GM19043 (cell line): ENCODE results near the gene ID1.
"Not testable (repeated sequence)": the region's sequence is repeated elsewhere in the genome, so short reads cannot be mapped to it uniquely, and the experiment has no call there.

Experiments
- ATAC-seq: cut with Tn5 transposase; IDR thresholded peaks from one replicate; pipeline ENCODE4 v1.9.1; 2021; ENCODE audit warnings: low read depth; ENCODE audit not compliant: unreplicated experiment

ID1 gene

GRCh38 chr20:31596412-31596715 is 8.7 kb upstream of the ID1 start:
- ATAC-seq: not testable (repeated sequence)

- no peak for ATAC-seq
These were observed 8.1 kb upstream of the ID1 start for GRCh38 chr20:31596831-31597480.

- no peak for ATAC-seq
These were observed 7.6 kb upstream of the ID1 start for GRCh38 chr20:31597481-31597855.

GRCh38 chr20:31602431-31602778 is 2.7 kb upstream of the ID1 start:
- no peak for ATAC-seq

- no peak for ATAC-seq
These were observed 2.2 kb upstream of the ID1 start for GRCh38 chr20:31602779-31603441.

GRCh38 chr20:31603822-31604566 is 1.1 kb upstream of the ID1 start:
- peak; percentile 37 for ATAC-seq

- no peak for ATAC-seq
These were observed 490 bp upstream of the ID1 start for GRCh38 chr20:31604567-31605030.

- ATAC-seq: no peak
These were observed 1.1 kb downstream of the ID1 start for GRCh38 chr20:31605902-31606803.

GRCh38 chr20:31606804-31607639 is 1.9 kb downstream of the ID1 start:
- no peak for ATAC-seq

GRCh38 chr20:31607640-31608250 is 2.7 kb downstream of the ID1 start:
- no peak for ATAC-seq

- no peak for ATAC-seq
These were observed 3.3 kb downstream of the ID1 start for GRCh38 chr20:31608251-31608945.

- ATAC-seq: not testable (repeated sequence)
These were observed 7.2 kb downstream of the ID1 start for GRCh38 chr20:31612271-31612640.

- ATAC-seq: no peak
These were observed 10.3 kb downstream of the ID1 start for GRCh38 chr20:31615416-31615815.

GRCh38 chr20:31617432-31618104 is 12.5 kb downstream of the ID1 start:
- ATAC-seq: no peak

- ATAC-seq: no peak
These were observed 15.2 kb downstream of the ID1 start for GRCh38 chr20:31620246-31620645.

GRCh38 chr20:31623123-31623505 is 18.0 kb downstream of the ID1 start:
- ATAC-seq: not testable (repeated sequence)

GRCh38 chr20:31626534-31626933 is 21.4 kb downstream of the ID1 start:
- not testable (repeated sequence) for ATAC-seq

- ATAC-seq: not testable (repeated sequence)
These were observed 23.0 kb downstream of the ID1 start for GRCh38 chr20:31628057-31628456.
